Vagina (tissue), 2 donors: ENCODE measurements around the gene KCNF1. TPM values are rescaled to one million over a fixed set of nuclear protein-coding genes. Genes with fewer than 3 reads are reported as not detected.
"Not testable (repeated sequence)": the region's sequence is repeated elsewhere in the genome, so short reads cannot be mapped to it uniquely, and the experiment has no call there.

Experiments
- DNase-seq, 2 donors: peaks; one replicate each; pipeline ENCODE4 v3.0.0-alpha.2; 2017; ENCODE audit errors: extremely low spot score in 2 of 2
- H3K27ac ChIP-seq: fragments of 200-600 bp; sonication (generic); one replicate; pipeline ENCODE4 v1.5.1; 2019
- H3K27me3 ChIP-seq: fragments of 200-600 bp; sonication (generic); one replicate; pipeline ENCODE4 v1.5.1; 2019
- H3K36me3 ChIP-seq, 2 donors: fragments of 200-600 bp; sonication (generic); one replicate each; pipeline ENCODE4 v1.5.1; 2017 to 2019
- H3K4me1 ChIP-seq: fragments of 200-600 bp; sonication (generic); one replicate; pipeline ENCODE4 v1.5.1; 2019
- H3K4me3 ChIP-seq, 2 donors: fragments of 200-600 bp; sonication (generic); 1 replicate in 1 of 2; 2 replicates in 1 of 2; pipeline ENCODE4 v1.5.1; 2016 to 2019
- H3K9me3 ChIP-seq: fragments of 200-600 bp; sonication (generic); one replicate; pipeline ENCODE4 v1.5.1; 2019
- POLR2A ChIP-seq, 2 donors: fragments of 450-650 bp; IDR thresholded peaks; one replicate each; pipeline ENCODE4 v1.6.1; 2017; ENCODE audit warnings: antibody characterized with exemption in 2 of 2, mild to moderate bottlenecking in 2 of 2, moderate library complexity in 2 of 2
- POLR2AphosphoS5 ChIP-seq, 2 donors: sonication (generic); formaldehyde crosslinking; IDR thresholded peaks; one replicate each; pipeline ENCODE4 v1.9.0; 2017; ENCODE audit warnings: antibody characterized with exemption in 2 of 2, mild to moderate bottlenecking in 2 of 2, low read depth in 1 of 2; ENCODE audit not compliant: insufficient read depth in 1 of 2
- intact Hi-C: fragments of 100-400 bp; cut with DNase I; formaldehyde crosslinking; loops from one replicate; pipeline ENCODE4 v1.15.1; 2023
- total RNA-seq: library from RNA; depleted of rRNA; stranded (reverse); fragments of >200 nt; gene quantifications from one replicate; pipeline ENCODE4 v1.2.3, GENCODE V29; 2016
- TF ChIP-seq, protein P1 (sequence below), 3 experiments: fragments of 450-650 bp in 2 of 3; fragments of 200-600 bp in 1 of 3; sonication (generic) in 1 of 3; IDR thresholded peaks; one replicate each; pipeline ENCODE4 v1.5.1; 2017 to 2019; ENCODE audit warnings: antibody characterized with exemption in 3 of 3, mild to moderate bottlenecking in 2 of 3, moderate library complexity in 2 of 3

KCNF1 gene
- total RNA-seq, 1 donor from 2014 or later: not detected

DNA sequence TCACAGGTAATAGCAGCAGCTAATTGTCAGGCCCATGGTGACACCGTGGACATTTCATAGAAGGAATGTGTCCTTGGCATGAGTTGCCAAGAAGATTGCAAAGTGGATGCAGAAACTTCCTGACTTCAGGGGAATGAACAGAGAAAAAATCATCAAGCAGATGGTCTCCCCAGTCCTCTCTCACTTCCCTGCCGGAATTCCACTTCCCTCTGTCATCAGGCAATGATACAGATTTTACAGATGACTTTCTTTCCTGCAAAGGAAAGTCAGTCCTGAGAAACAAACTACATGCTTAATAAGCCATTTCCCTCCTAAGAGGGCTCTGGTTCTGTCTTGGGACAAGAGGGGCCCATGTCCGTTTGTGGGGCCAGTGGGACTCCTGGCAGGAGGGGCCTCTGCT, 45.7 kb downstream of the KCNF1 start:
- no peak for TF ChIP-seq POLR2A (IDR thresholded peaks at IDR 0.05)
- TF ChIP-seq POLR2AphosphoS5 (IDR thresholded peaks at IDR 0.05; ENCODE audit: insufficient read depth in 1 of 2, low read depth in 1 of 2): no peak
- TF ChIP-seq, protein P1, sequence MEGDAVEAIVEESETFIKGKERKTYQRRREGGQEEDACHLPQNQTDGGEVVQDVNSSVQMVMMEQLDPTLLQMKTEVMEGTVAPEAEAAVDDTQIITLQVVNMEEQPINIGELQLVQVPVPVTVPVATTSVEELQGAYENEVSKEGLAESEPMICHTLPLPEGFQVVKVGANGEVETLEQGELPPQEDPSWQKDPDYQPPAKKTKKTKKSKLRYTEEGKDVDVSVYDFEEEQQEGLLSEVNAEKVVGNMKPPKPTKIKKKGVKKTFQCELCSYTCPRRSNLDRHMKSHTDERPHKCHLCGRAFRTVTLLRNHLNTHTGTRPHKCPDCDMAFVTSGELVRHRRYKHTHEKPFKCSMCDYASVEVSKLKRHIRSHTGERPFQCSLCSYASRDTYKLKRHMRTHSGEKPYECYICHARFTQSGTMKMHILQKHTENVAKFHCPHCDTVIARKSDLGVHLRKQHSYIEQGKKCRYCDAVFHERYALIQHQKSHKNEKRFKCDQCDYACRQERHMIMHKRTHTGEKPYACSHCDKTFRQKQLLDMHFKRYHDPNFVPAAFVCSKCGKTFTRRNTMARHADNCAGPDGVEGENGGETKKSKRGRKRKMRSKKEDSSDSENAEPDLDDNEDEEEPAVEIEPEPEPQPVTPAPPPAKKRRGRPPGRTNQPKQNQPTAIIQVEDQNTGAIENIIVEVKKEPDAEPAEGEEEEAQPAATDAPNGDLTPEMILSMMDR (IDR thresholded peaks at IDR 0.05): no peak

DNA sequence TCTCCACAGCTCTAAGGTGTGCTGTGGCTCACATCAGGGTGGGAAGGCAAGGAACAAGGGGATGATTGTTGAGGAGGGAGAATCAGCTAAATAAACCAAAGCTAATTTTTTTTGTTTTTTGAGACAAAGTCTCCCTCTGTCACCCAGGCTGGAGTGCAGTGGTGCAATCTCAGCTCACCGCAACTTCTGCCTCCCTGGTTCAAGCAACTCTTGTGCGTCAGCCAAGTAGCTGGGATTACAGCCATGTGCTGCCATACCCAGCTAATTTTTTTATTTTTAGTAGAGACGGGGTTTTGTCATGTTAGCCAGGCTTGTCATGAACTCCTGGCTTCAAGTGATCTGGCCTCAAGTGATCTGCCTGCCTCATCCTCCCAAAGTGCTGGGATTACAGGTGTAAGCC, 46.7 kb downstream of the KCNF1 start:
- H3K27ac ChIP-seq, H3K27me3 ChIP-seq, DNase-seq, H3K9me3 ChIP-seq, H3K36me3 ChIP-seq, H3K4me1 ChIP-seq, H3K4me3 ChIP-seq, intact Hi-C loops: not testable (repeated sequence)

More for the DNA sequence above, 45.7 kb downstream of the KCNF1 start:
- Histone ChIP-seq H3K27ac (no peak overlapping the region), H3K36me3 (no peaks in the 10 kb centered on the region), H3K4me1 (no peaks in the 10 kb centered on the region), H3K4me3 (no peak overlapping the region), H3K9me3 (no peaks in the 10 kb centered on the region), H3K27me3 (no peaks in the 10 kb centered on the region)
- no peak for DNase-seq
- intact Hi-C loops: no loop called here

DNA sequence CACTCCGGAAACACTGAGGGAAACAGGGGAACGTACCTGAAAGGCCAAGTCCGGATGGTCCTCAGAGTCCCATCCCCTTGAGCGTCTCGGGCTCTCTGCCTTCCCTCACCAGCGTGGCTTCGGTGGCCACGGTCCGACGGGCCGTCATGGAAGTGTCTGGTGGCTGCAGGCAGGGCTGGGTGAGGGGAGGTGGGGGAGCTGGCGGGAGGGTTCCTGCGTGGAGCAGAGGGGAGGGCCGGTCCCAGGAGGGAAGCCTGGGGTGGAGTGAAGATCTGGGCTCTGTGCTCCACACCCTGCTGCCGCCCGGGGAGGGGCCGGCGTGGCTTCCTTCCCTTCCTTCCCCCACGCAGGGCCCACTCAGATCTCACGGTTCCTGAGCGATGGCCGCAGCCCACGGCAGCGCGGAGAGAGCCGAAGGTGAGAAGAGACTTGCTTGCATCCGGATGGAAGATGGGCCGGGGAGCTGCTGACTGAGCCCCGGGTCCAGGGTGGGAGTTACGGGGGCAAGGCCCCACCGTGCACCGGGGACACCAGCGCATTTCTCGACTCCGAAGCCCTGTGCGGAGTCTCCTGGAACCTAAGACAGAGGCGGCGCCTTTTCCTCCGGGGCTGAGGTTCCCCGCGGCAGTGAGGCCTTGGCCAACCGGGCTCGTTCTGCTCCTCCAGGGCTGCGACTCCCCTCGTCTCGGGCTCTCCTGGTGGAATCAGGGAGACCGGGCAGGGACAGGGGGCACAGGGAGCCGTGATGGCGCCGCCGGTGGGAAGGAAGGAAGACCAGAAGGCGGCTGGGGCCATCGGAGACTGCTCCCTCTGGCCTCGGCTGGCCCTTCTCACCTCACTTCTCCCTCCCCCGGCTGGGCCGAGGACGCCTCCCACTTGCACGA, 49.1 kb downstream of the KCNF1 start:
- Histone ChIP-seq H3K27me3 (no peaks in the 10 kb centered on the region), H3K4me3 (no peak overlapping the region), H3K9me3 (no peaks in the 10 kb centered on the region), H3K27ac (no peak overlapping the region), H3K36me3 (no peaks in the 10 kb centered on the region), H3K4me1 (no peaks in the 10 kb centered on the region)
- no peak for DNase-seq
- intact Hi-C loops: no loop called here
- TF ChIP-seq, protein P1 (IDR thresholded peaks at IDR 0.05): no peak
- TF ChIP-seq POLR2AphosphoS5 (IDR thresholded peaks at IDR 0.05; ENCODE audit: insufficient read depth in 1 of 2, low read depth in 1 of 2): no peak

- Histone ChIP-seq H3K27ac (no peak overlapping the region), H3K9me3 (no peaks in the 10 kb centered on the region), H3K36me3 (no peaks in the 10 kb centered on the region), H3K27me3 (no peaks in the 10 kb centered on the region), H3K4me3 (no peak overlapping the region), H3K4me1 (no peaks in the 10 kb centered on the region)
- intact Hi-C loops: no loop called here
- TF ChIP-seq POLR2AphosphoS5 (IDR thresholded peaks at IDR 0.05; ENCODE audit: insufficient read depth in 1 of 2, low read depth in 1 of 2) (no peak), POLR2A (IDR thresholded peaks at IDR 0.05) (no peak)
- TF ChIP-seq, protein P1 (IDR thresholded peaks at IDR 0.05): no peak
- DNase-seq: no peak
These were observed 49.7 kb downstream of the KCNF1 start for GRCh38 chr2:10961490-10961875.

DNA sequence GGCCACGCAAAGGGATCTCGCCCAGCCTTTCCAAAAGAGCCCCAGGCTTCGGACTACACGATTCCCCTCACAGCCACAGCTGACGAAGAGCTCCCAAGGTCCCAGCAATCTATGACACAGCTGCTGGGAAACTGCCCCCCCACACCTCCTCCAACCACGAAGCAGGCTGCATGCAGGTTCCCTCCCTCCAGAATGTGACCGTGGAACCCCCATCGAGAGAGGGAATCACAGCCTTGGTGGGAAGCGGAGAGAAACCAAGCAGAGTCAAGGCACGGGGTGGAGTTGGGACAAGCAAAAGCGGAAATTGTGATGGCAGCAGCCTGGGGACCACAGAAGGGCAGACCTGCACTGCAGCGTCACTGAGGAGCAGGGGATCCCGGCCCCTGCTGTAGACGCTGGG, 50.3 kb downstream of the KCNF1 start:
- H3K9me3 ChIP-seq: no peaks in the 10 kb centered on the region
- no peak for TF ChIP-seq POLR2AphosphoS5 (IDR thresholded peaks at IDR 0.05; ENCODE audit: insufficient read depth in 1 of 2, low read depth in 1 of 2)
- TF ChIP-seq POLR2A (IDR thresholded peaks at IDR 0.05): no peak
- TF ChIP-seq, protein P1 (IDR thresholded peaks at IDR 0.05): no peak
- no peaks in the 10 kb centered on the region for H3K4me1 ChIP-seq
- no peaks in the 10 kb centered on the region for H3K27me3 ChIP-seq
- H3K36me3 ChIP-seq: no peaks in the 10 kb centered on the region
- no peak for DNase-seq
- no peak overlapping the region for H3K27ac ChIP-seq
- intact Hi-C loops: no loop called here
- no peak overlapping the region for H3K4me3 ChIP-seq
